HepG2 (cell line): ENCODE results near the gene SMG7. TPM values are rescaled to one million over a fixed set of nuclear protein-coding genes. Genes with fewer than 3 reads are reported as not detected.
A peak's percentile ranks its signal among the peaks of the same experiment; 100 is the strongest.

ENCODE experiments used
- ARNT2 ChIP-seq: sonication (generic); formaldehyde crosslinking; IDR thresholded peaks from 2 replicates; pipeline ENCODE4 v1.8.0; 2022; ENCODE audit warnings: mild to moderate bottlenecking, low read depth, missing genetic modification reagents, moderate library complexity
- FOSL1 ChIP-seq: sonication (generic); formaldehyde crosslinking; IDR thresholded peaks from 2 replicates; pipeline ENCODE4 v1.9.0; 2021; ENCODE audit warnings: missing genetic modification reagents, borderline replicate concordance
- FOXM1 ChIP-seq: sonication (generic); formaldehyde crosslinking; IDR thresholded peaks from 2 replicates; pipeline ENCODE4 v1.5.0; 2020; ENCODE audit warnings: missing genetic modification reagents
- LCORL ChIP-seq, 2 experiments: fragments of 450-650 bp in 1 of 2; sonication (generic) in 1 of 2; formaldehyde crosslinking in 1 of 2; IDR thresholded peaks; 2 replicates each; pipeline versions ENCODE4 v1.5.0 to v1.6.1; 2017 to 2020; ENCODE audit warnings: antibody characterized with exemption in 1 of 2, missing genetic modification reagents in 1 of 2
- SIN3B ChIP-seq: fragments of 150-350 bp; IDR thresholded peaks from 2 replicates; pipeline ENCODE4 v1.6.1; 2014; ENCODE audit warnings: low read length
- SMC3 ChIP-seq: IDR thresholded peaks from 2 replicates; pipeline ENCODE4 v1.6.1; 2011; ENCODE audit warnings: low read length, improper control_type of control experiment
- SRY ChIP-seq: sonication (generic); formaldehyde crosslinking; IDR thresholded peaks from 2 replicates; pipeline ENCODE4 v1.8.0; 2022; ENCODE audit warnings: mild to moderate bottlenecking, missing genetic modification reagents
- TBP ChIP-seq: sonication (generic); formaldehyde crosslinking; IDR thresholded peaks from 2 replicates; pipeline ENCODE4 v1.5.0; 2020; ENCODE audit warnings: missing genetic modification reagents
- TRIM24 ChIP-seq: sonication (generic); formaldehyde crosslinking; IDR thresholded peaks from 2 replicates; pipeline ENCODE4 v1.8.0; 2022; ENCODE audit warnings: mild to moderate bottlenecking, missing genetic modification reagents
- ZNF282 ChIP-seq: fragments of 450-650 bp; IDR thresholded peaks from 2 replicates; pipeline ENCODE4 v1.6.1; 2018; ENCODE audit not compliant: partially characterized antibody
- polyA plus RNA-seq, 8 experiments: library from polyadenylated mRNA; depleted of rRNA in 3 of 8; stranded (reverse) in 7 of 8; unstranded in 1 of 8; fragments of >200 nt; fragmentation: Illumina TruSeq in 4 of 8; extraction: Trizol in 4 of 8; gene quantifications; 2 replicates each; pipeline versions ENCODE4 v1.2.1 to v1.2.3, GENCODE V29; 2011 to 2016; ENCODE audit warnings: low read depth in 4 of 8, missing spikeins in 1 of 8, mixed read lengths in 1 of 8; ENCODE audit not compliant: insufficient read depth in 1 of 8
- total RNA-seq, 5 experiments: library from RNA; depleted of rRNA; stranded (reverse); fragments of >200 nt; fragmentation: Illumina TruSeq; extraction: Trizol; gene quantifications; 2 replicates each; pipeline ENCODE4 v1.2.3, GENCODE V29; 2016; ENCODE audit warnings: low read depth in 1 of 5
- TF ChIP-seq, protein P1 (sequence below): sonication (generic); formaldehyde crosslinking; conservative IDR thresholded peaks from 2 replicates; pipeline ENCODE4 v1.8.0; 2022; ENCODE audit warnings: missing genetic modification reagents
- TF ChIP-seq, protein P2 (sequence below): sonication (generic); formaldehyde crosslinking; IDR thresholded peaks from 2 replicates; pipeline ENCODE4 v1.5.0; 2020; ENCODE audit warnings: mild to moderate bottlenecking, missing genetic modification reagents, borderline replicate concordance
- TF ChIP-seq, protein P3 (sequence below): sonication (generic); formaldehyde crosslinking; IDR thresholded peaks from 2 replicates; pipeline ENCODE4 v1.4.0; 2020; ENCODE audit warnings: missing genetic modification reagents
- TF ChIP-seq, protein P4 (sequence below): sonication (generic); formaldehyde crosslinking; IDR thresholded peaks from 2 replicates; pipeline ENCODE4 v1.4.0; 2020; ENCODE audit warnings: missing genetic modification reagents
- TF ChIP-seq, protein P5 (sequence below): sonication (generic); formaldehyde crosslinking; IDR thresholded peaks from 2 replicates; pipeline ENCODE4 v1.4.0; 2020; ENCODE audit warnings: mild to moderate bottlenecking, missing genetic modification reagents, borderline replicate concordance

The SMG7 gene
- total and polyA plus RNA-seq, 2 of the 13 experiments (the other 11 are each of a cell fraction or from before 2014, with no cell fraction given): 14.9 to 27.9 TPM

DNA sequence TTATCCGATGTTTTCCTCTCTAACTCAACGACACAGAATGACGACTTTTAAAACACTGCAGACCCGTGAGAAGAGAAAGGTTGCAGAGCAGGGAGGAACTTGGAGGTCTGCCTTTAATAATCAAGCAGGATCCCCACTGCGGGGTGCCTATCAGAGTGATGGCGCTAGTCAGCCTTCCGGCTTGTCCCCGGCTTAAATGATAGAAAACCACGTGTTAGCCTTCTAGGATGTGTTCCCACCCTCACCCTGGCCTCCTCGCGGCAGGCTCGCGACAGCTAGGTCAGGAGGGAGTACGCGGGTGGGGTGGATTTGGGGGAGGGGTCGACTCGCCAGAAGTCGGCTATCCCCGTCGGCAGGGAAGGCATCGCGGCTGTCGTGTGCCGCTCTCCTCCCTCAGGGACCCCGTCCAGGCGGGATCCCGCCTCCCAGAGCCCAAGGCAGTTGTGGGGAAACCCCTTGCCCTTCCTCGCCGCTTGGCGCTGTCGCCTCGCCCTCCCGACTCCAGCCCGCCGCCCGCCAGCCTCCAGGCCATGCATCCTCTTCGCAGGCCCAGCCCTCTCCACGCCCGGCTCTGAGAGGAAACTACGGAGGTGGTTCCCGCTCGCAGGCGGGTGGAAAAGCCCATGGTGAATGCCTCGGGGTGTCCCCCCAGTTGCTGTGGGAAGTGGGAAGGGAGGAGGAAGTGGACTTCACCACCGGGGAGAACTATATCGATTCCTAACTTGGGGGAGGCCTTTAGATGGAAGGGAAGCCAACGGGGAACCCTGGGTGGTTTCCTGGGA, 1.1 kb upstream of the SMG7 start (continued):
- TF ChIP-seq SIN3B: no peak
- 0 out of 2 replicates have a peak, but pooled peaks have one; percentile 19 for TF ChIP-seq TRIM24
- TF ChIP-seq SRY (CRISPR knock-in tag): peak; percentile 45; the same call in 1 of the 2 replicates
- TF ChIP-seq, protein P1, sequence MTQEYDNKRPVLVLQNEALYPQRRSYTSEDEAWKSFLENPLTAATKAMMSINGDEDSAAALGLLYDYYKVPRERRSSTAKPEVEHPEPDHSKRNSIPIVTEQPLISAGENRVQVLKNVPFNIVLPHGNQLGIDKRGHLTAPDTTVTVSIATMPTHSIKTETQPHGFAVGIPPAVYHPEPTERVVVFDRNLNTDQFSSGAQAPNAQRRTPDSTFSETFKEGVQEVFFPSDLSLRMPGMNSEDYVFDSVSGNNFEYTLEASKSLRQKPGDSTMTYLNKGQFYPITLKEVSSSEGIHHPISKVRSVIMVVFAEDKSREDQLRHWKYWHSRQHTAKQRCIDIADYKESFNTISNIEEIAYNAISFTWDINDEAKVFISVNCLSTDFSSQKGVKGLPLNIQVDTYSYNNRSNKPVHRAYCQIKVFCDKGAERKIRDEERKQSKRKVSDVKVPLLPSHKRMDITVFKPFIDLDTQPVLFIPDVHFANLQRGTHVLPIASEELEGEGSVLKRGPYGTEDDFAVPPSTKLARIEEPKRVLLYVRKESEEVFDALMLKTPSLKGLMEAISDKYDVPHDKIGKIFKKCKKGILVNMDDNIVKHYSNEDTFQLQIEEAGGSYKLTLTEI (CRISPR knock-in tag): no peak
- TF ChIP-seq, protein P2, sequence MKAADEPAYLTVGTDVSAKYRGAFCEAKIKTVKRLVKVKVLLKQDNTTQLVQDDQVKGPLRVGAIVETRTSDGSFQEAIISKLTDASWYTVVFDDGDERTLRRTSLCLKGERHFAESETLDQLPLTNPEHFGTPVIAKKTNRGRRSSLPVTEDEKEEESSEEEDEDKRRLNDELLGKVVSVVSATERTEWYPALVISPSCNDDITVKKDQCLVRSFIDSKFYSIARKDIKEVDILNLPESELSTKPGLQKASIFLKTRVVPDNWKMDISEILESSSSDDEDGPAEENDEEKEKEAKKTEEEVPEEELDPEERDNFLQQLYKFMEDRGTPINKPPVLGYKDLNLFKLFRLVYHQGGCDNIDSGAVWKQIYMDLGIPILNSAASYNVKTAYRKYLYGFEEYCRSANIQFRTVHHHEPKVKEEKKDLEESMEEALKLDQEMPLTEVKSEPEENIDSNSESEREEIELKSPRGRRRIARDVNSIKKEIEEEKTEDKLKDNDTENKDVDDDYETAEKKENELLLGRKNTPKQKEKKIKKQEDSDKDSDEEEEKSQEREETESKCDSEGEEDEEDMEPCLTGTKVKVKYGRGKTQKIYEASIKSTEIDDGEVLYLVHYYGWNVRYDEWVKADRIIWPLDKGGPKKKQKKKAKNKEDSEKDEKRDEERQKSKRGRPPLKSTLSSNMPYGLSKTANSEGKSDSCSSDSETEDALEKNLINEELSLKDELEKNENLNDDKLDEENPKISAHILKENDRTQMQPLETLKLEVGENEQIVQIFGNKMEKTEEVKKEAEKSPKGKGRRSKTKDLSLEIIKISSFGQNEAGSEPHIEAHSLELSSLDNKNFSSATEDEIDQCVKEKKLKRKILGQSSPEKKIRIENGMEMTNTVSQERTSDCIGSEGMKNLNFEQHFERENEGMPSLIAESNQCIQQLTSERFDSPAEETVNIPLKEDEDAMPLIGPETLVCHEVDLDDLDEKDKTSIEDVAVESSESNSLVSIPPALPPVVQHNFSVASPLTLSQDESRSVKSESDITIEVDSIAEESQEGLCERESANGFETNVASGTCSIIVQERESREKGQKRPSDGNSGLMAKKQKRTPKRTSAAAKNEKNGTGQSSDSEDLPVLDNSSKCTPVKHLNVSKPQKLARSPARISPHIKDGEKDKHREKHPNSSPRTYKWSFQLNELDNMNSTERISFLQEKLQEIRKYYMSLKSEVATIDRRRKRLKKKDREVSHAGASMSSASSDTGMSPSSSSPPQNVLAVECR (CRISPR knock-in tag): peak; percentile 86
- no peak for TF ChIP-seq ZNF282
- no peak for TF ChIP-seq TBP (CRISPR knock-in tag)
- TF ChIP-seq, protein P3, sequence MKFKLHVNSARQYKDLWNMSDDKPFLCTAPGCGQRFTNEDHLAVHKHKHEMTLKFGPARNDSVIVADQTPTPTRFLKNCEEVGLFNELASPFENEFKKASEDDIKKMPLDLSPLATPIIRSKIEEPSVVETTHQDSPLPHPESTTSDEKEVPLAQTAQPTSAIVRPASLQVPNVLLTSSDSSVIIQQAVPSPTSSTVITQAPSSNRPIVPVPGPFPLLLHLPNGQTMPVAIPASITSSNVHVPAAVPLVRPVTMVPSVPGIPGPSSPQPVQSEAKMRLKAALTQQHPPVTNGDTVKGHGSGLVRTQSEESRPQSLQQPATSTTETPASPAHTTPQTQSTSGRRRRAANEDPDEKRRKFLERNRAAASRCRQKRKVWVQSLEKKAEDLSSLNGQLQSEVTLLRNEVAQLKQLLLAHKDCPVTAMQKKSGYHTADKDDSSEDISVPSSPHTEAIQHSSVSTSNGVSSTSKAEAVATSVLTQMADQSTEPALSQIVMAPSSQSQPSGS (CRISPR knock-in tag): no peak
- no peak for TF ChIP-seq FOSL1 (CRISPR knock-in tag)
- no peak for TF ChIP-seq SMC3
- TF ChIP-seq, protein P4, sequence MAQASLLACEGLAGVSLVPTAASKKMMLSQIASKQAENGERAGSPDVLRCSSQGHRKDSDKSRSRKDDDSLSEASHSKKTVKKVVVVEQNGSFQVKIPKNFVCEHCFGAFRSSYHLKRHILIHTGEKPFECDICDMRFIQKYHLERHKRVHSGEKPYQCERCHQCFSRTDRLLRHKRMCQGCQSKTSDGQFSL (CRISPR knock-in tag): no peak
- TF ChIP-seq FOXM1 (CRISPR knock-in tag): no peak
- TF ChIP-seq, protein P5, sequence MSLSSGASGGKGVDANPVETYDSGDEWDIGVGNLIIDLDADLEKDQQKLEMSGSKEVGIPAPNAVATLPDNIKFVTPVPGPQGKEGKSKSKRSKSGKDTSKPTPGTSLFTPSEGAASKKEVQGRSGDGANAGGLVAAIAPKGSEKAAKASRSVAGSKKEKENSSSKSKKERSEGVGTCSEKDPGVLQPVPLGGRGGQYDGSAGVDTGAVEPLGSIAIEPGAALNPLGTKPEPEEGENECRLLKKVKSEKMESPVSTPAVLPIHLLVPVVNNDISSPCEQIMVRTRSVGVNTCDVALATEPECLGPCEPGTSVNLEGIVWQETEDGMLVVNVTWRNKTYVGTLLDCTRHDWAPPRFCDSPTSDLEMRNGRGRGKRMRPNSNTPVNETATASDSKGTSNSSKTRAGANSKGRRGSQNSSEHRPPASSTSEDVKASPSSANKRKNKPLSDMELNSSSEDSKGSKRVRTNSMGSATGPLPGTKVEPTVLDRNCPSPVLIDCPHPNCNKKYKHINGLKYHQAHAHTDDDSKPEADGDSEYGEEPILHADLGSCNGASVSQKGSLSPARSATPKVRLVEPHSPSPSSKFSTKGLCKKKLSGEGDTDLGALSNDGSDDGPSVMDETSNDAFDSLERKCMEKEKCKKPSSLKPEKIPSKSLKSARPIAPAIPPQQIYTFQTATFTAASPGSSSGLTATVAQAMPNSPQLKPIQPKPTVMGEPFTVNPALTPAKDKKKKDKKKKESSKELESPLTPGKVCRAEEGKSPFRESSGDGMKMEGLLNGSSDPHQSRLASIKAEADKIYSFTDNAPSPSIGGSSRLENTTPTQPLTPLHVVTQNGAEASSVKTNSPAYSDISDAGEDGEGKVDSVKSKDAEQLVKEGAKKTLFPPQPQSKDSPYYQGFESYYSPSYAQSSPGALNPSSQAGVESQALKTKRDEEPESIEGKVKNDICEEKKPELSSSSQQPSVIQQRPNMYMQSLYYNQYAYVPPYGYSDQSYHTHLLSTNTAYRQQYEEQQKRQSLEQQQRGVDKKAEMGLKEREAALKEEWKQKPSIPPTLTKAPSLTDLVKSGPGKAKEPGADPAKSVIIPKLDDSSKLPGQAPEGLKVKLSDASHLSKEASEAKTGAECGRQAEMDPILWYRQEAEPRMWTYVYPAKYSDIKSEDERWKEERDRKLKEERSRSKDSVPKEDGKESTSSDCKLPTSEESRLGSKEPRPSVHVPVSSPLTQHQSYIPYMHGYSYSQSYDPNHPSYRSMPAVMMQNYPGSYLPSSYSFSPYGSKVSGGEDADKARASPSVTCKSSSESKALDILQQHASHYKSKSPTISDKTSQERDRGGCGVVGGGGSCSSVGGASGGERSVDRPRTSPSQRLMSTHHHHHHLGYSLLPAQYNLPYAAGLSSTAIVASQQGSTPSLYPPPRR (CRISPR knock-in tag): no peak
- no peak; the same call in 1 of the 2 replicates for TF ChIP-seq ARNT2 (CRISPR knock-in tag)
- no peak for TF ChIP-seq LCORL (IDR thresholded peaks at IDR 0.05)
- no peak; the same call in 1 of the 2 replicates for TF ChIP-seq LCORL (CRISPR knock-in tag; IDR thresholded peaks at IDR 0.05)
